ENCODE data around the gene XYLT2. TPM values are rescaled to one million over a fixed set of nuclear protein-coding genes. Genes with fewer than 3 reads are reported as not detected.

Gene XYLT2
- total and polyA plus RNA-seq, 2 experiments from 2014 or later, result 14.2 to 44.9 TPM

- Histone ChIP-seq H3K4me3 (no peak overlapping the region), H2AFZ (peak overlapping the region; percentile 89), H3K9me2 (ENCODE audit: insufficient read depth) (no peaks in the 10 kb centered on the region), H3K79me2 (replicated peaks; ENCODE audit: insufficient read depth) (no peaks in the 10 kb centered on the region), H3K4me2 (no peak overlapping the region), H3F3A (replicated peaks; ENCODE audit: low read depth) (no peaks in the 10 kb centered on the region), H3K27ac (ENCODE audit: low read depth) (no peak overlapping the region), H3K4me1 (ENCODE audit: insufficient read depth) (no peaks in the 10 kb centered on the region), H3K36me3 (ENCODE audit: insufficient read depth) (no peaks in the 10 kb centered on the region), H3K27me3 (ENCODE audit: insufficient read depth) (no peaks in the 10 kb centered on the region), H4K20me1 (replicated peaks; ENCODE audit: insufficient read depth) (no peaks in the 10 kb centered on the region)
- Mint-ChIP-seq H3K4me1 (peaks cover 6% of the 10 kb centered on the region; the same call in 2 of the 3 replicates), H3K27ac (no peak overlapping the region), H3K27me3 (ENCODE audit: insufficient read depth, low read depth, poor library complexity) (peaks cover 5% of the 10 kb centered on the region), H3K4me3 (no peak overlapping the region), H3K36me3 (ENCODE audit: low read depth) (no peaks in the 10 kb centered on the region), H3K9me3 (peaks cover 2% of the 10 kb centered on the region; the same call in 1 of the 3 replicates)
- no peak for DNase-seq (ENCODE audit: low spot score)
- ATAC-seq, result no peak; the same call in 2 of the 3 replicates
- no peak for TF ChIP-seq JUNB (IDR thresholded peaks at IDR 0.05; ENCODE audit: unreplicated experiment)
- TF ChIP-seq EZH2 (IDR thresholded peaks at IDR 0.05; ENCODE audit: low read depth, unreplicated experiment), result no peak
- TF ChIP-seq ZNF331 (CRISPR knock-in tag; IDR thresholded peaks at IDR 0.05; ENCODE audit: low read depth), result no peak
- no peak for TF ChIP-seq EZH2phosphoT487 (IDR thresholded peaks at IDR 0.05; ENCODE audit: unreplicated experiment)
Observed at GRCh38 chr17:50303596-50303995, 42.3 kb upstream of the XYLT2 start.

DNA sequence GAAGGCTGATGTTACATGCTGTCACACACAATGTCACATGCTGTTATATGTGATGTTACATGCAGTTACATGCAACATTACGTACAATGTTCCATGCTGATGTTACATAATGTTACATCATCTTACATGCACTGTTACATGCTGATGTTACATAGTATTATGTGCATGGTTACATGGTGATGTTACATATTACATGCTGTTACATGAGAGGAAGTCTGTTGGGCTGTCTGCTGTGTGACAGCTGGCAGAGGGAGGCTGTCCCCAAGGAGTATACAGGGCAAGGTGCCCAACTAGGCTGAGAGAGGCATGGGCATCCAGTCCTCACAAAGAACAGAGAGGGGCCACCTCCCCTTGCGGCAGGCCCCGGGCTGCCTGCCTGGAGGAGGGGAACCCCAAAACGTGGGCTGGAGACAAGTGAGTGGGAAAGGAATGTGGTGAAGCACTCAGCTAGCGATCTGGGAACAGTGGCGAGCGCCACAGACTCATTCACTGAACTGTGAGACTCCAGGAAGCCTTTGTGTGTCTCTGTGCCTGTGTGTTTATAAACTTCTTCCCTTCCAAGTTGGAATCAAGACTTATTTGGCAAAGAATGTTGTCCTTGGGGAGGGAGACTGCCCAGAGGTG is 41.0 kb upstream of the XYLT2 start:
- DNase-seq (ENCODE audit: low spot score) (no peak), ATAC-seq (peak; percentile 59)
- H3K4me3 ChIP-seq, result no peak overlapping the region
- no peaks in the 10 kb centered on the region for H3K27me3 ChIP-seq (ENCODE audit: insufficient read depth)
- Mint-ChIP-seq H3K27ac (no peak overlapping the region), H3K4me1 (peaks cover 6% of the 10 kb centered on the region; the same call in 2 of the 3 replicates), H3K9me3 (peaks cover 2% of the 10 kb centered on the region; the same call in 1 of the 3 replicates), H3K4me3 (no peak overlapping the region), H3K36me3 (ENCODE audit: low read depth) (no peaks in the 10 kb centered on the region), H3K27me3 (ENCODE audit: insufficient read depth, low read depth, poor library complexity) (peaks cover 7% of the 10 kb centered on the region)
- no peak overlapping the region for H2AFZ ChIP-seq
- no peaks in the 10 kb centered on the region for H3F3A ChIP-seq (replicated peaks; ENCODE audit: low read depth)
- no peaks in the 10 kb centered on the region for H4K20me1 ChIP-seq (replicated peaks; ENCODE audit: insufficient read depth)
- no peaks in the 10 kb centered on the region for H3K79me2 ChIP-seq (replicated peaks; ENCODE audit: insufficient read depth)
- no peak overlapping the region for H3K27ac ChIP-seq (ENCODE audit: low read depth)
- H3K4me1 ChIP-seq (ENCODE audit: insufficient read depth), result no peaks in the 10 kb centered on the region
- no peak overlapping the region for H3K4me2 ChIP-seq
- no peaks in the 10 kb centered on the region for H3K9me2 ChIP-seq (ENCODE audit: insufficient read depth)
- no peaks in the 10 kb centered on the region for H3K36me3 ChIP-seq (ENCODE audit: insufficient read depth)
- TF ChIP-seq REST (IDR thresholded peaks at IDR 0.05; ENCODE audit: unreplicated experiment) (no peak), JUNB (IDR thresholded peaks at IDR 0.05; ENCODE audit: unreplicated experiment) (no peak), ZNF331 (CRISPR knock-in tag; IDR thresholded peaks at IDR 0.05; ENCODE audit: low read depth) (no peak), EZH2 (IDR thresholded peaks at IDR 0.05; ENCODE audit: low read depth, unreplicated experiment) (no peak), POLR2AphosphoS5 (IDR thresholded peaks at IDR 0.05; ENCODE audit: low read depth) (no peak), CREB1 (CRISPR knock-in tag; IDR thresholded peaks at IDR 0.05; ENCODE audit: low read depth) (no peak)
- TF ChIP-seq, protein P1, sequence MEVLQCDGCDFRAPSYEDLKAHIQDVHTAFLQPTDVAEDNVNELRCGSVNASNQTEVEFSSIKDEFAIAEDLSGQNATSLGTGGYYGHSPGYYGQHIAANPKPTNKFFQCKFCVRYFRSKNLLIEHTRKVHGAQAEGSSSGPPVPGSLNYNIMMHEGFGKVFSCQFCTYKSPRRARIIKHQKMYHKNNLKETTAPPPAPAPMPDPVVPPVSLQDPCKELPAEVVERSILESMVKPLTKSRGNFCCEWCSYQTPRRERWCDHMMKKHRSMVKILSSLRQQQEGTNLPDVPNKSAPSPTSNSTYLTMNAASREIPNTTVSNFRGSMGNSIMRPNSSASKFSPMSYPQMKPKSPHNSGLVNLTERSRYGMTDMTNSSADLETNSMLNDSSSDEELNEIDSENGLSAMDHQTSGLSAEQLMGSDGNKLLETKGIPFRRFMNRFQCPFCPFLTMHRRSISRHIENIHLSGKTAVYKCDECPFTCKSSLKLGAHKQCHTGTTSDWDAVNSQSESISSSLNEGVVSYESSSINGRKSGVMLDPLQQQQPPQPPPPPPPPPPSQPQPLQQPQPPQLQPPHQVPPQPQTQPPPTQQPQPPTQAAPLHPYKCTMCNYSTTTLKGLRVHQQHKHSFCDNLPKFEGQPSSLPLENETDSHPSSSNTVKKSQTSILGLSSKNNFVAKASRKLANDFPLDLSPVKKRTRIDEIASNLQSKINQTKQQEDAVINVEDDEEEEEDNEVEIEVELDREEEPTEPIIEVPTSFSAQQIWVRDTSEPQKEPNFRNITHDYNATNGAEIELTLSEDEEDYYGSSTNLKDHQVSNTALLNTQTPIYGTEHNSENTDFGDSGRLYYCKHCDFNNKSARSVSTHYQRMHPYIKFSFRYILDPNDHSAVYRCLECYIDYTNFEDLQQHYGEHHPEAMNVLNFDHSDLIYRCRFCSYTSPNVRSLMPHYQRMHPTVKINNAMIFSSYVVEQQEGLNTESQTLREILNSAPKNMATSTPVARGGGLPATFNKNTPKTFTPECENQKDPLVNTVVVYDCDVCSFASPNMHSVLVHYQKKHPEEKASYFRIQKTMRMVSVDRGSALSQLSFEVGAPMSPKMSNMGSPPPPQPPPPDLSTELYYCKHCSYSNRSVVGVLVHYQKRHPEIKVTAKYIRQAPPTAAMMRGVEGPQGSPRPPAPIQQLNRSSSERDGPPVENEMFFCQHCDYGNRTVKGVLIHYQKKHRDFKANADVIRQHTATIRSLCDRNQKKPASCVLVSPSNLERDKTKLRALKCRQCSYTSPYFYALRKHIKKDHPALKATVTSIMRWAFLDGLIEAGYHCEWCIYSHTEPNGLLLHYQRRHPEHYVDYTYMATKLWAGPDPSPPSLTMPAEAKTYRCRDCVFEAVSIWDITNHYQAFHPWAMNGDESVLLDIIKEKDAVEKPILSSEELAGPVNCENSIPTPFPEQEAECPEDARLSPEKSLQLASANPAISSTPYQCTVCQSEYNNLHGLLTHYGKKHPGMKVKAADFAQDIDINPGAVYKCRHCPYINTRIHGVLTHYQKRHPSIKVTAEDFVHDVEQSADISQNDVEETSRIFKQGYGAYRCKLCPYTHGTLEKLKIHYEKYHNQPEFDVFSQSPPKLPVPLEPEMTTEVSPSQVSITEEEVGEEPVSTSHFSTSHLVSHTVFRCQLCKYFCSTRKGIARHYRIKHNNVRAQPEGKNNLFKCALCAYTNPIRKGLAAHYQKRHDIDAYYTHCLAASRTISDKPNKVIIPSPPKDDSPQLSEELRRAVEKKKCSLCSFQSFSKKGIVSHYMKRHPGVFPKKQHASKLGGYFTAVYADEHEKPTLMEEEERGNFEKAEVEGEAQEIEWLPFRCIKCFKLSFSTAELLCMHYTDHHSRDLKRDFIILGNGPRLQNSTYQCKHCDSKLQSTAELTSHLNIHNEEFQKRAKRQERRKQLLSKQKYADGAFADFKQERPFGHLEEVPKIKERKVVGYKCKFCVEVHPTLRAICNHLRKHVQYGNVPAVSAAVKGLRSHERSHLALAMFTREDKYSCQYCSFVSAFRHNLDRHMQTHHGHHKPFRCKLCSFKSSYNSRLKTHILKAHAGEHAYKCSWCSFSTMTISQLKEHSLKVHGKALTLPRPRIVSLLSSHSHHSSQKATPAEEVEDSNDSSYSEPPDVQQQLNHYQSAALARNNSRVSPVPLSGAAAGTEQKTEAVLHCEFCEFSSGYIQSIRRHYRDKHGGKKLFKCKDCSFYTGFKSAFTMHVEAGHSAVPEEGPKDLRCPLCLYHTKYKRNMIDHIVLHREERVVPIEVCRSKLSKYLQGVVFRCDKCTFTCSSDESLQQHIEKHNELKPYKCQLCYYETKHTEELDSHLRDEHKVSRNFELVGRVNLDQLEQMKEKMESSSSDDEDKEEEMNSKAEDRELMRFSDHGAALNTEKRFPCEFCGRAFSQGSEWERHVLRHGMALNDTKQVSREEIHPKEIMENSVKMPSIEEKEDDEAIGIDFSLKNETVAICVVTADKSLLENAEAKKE (CRISPR knock-in tag; IDR thresholded peaks at IDR 0.05), result no peak
- TF ChIP-seq, protein P2, sequence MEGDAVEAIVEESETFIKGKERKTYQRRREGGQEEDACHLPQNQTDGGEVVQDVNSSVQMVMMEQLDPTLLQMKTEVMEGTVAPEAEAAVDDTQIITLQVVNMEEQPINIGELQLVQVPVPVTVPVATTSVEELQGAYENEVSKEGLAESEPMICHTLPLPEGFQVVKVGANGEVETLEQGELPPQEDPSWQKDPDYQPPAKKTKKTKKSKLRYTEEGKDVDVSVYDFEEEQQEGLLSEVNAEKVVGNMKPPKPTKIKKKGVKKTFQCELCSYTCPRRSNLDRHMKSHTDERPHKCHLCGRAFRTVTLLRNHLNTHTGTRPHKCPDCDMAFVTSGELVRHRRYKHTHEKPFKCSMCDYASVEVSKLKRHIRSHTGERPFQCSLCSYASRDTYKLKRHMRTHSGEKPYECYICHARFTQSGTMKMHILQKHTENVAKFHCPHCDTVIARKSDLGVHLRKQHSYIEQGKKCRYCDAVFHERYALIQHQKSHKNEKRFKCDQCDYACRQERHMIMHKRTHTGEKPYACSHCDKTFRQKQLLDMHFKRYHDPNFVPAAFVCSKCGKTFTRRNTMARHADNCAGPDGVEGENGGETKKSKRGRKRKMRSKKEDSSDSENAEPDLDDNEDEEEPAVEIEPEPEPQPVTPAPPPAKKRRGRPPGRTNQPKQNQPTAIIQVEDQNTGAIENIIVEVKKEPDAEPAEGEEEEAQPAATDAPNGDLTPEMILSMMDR (conservative IDR thresholded peaks at IDR 0.05; ENCODE audit: low read depth in 2 of 2), result no peak
